DMS 273 treated with DMSO at 0.1 percent for 48 hours (cell line): Measurements from ENCODE around the gene MCF2.
"Not testable (repeated sequence)": the region's sequence is repeated elsewhere in the genome, so short reads cannot be mapped to it uniquely, and the experiment has no call there.

ENCODE experiments used
- DNase-seq: peaks from one replicate; lab custom pipeline; 2025; lab: John Stamatoyannopoulos, UW

MCF2 gene, protein sequence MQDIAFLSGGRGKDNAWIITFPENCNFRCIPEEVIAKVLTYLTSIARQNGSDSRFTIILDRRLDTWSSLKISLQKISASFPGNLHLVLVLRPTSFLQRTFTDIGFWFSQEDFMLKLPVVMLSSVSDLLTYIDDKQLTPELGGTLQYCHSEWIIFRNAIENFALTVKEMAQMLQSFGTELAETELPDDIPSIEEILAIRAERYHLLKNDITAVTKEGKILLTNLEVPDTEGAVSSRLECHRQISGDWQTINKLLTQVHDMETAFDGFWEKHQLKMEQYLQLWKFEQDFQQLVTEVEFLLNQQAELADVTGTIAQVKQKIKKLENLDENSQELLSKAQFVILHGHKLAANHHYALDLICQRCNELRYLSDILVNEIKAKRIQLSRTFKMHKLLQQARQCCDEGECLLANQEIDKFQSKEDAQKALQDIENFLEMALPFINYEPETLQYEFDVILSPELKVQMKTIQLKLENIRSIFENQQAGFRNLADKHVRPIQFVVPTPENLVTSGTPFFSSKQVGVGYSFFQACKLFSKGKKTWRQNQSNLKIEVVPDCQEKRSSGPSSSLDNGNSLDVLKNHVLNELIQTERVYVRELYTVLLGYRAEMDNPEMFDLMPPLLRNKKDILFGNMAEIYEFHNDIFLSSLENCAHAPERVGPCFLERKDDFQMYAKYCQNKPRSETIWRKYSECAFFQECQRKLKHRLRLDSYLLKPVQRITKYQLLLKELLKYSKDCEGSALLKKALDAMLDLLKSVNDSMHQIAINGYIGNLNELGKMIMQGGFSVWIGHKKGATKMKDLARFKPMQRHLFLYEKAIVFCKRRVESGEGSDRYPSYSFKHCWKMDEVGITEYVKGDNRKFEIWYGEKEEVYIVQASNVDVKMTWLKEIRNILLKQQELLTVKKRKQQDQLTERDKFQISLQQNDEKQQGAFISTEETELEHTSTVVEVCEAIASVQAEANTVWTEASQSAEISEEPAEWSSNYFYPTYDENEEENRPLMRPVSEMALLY

DNA sequence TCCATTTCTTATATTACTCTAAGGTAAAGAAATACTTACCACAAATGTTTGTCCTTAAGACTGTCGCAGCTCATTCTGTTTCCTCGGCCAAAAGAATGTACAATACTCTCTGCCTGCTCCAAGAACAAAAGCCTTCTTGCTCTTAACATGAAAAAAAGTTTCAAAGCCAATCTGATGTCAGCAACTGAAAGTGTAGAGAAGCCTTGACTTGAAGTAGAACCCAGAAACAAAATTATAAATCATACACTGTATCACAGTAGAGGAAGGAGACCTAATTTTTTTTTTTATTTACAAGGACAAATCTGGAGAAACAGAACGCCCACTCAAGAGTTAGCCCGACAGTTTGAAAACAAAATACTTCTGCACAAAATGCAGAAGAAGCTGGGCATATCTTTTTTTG is at the start of gene MCF2:
Gene MCF2, minus strand, starts transcription at position 101 of the 400 bp plus-strand sequence. CDS start 56,423 bp downstream, outside the sequence.
- no peak for DNase-seq

DNA sequence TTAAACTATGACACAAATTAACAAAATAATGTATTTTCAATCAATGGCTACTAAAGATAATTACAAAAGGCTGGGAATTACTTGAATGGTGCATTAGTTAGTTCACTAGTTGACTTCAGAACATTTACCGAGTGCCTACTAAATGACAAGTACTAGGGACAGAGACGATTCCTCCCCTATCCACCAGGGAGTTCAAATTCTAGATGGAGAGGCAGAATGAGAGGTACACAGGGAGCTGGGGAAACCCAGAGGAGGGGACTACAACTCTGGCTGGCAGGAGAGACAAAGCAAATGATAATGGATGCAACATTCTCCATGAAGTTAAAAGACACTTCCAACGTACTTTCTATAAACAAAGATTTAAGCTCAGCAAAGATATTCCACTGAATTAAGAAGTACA is 43.1 kb upstream of the MCF2 start:
- DNase-seq, result no peak

GRCh38 chrX:139750390-139750789 is 42.4 kb upstream of the MCF2 start:
- no peak for DNase-seq

DNA sequence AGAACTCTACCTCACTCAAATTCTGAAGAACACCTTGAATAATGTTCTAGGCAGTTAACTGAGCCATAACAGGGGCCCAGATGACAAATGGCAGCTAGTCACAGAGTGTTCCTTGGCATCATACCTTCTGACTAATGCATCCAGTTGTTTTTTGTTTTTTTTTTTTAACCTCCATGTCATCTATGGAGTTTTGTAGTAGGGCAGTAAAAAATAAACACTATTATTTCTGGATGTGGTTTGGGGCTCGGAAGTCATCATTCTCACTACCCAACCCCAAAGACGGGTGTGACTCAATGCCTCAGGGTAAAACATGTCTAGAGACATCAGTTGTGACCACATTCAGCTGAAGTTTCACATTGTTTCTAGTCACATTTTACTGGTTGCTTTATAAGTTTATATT is 31.2 kb upstream of the MCF2 start:
- DNase-seq, result no peak

- no peak for DNase-seq
Observed at GRCh38 chrX:139738581-139738980, 30.6 kb upstream of the MCF2 start.

DNA sequence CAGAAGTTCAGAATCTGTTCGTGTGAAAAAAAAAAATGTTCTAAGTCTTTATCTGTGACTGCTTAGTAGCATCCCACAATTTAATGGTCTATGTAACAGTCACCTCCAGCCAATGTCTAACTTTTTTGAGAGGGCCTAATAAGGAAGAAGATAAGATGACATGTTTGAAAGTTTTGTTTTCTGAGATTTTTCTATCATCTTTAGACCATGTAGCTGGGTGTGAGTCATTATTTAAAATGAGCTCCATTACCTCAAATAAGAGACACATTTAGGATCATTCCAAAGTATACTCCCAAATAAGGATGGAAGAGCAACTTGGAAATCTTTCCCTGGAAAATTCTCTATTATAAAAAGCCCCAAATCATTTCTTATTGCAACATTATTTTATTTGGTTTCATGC is 28.2 kb upstream of the MCF2 start:
- no peak for DNase-seq

GRCh38 chrX:139734996-139735395 is 27.0 kb upstream of the MCF2 start:
- no peak for DNase-seq

DNA sequence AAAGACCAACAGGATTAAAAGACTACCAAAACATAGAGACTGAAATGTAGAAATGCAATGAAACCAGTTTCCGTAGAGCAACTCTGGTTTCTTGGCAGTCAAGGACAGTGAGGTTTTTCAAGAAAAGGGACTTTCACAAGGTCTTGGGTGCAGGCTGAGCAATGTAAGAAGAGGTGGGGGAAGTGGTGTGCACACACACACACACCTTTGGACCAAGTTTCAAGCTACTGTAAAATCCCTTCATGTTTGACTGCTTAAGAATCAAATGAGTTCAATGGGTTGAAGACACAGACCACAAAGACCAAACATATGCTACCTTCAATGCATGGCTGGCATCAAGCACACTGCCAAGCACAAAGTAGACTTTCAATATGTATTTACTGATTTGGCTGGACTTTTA is 17.8 kb upstream of the MCF2 start:
- DNase-seq, result no peak

DNA sequence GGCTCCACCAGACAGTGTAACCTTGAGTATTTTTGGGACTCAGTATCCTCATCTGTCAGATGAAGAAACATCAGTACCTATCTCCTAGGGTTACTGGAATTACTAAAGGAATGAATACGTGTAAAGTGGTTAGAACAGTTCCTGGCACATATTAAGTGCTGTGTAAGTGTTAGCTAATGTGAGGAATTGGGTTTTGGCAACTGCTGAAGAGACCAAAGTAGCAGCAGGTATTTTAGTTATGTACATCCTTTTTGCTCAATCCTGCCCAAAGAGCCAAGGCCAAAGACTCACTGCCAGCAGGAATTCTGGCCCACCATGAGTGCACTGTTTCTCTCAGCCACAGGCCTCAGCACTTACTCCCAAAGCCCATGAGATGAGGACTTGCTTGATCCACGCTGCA is 16.7 kb upstream of the MCF2 start:
- no peak for DNase-seq

DNA sequence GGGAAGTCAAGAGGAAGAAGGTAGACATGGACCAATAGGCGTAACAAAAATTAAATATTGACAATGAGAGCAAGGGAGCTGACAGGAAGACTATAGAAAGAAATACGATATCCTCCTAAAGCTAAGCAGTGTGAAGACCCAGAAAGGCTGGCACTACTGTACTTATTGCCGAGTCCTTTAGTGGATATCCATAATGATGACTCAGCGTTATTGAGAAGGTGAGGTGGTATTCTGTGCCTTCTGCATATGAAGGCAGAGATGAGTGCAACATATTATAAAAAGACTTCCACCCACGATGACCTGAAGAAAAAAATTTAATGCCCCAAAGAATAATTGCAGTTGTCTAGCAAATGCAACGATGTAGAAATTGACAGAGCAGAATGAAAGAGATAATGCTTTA is 13.0 kb upstream of the MCF2 start:
- DNase-seq, result no peak

- DNase-seq, result no peak
Observed at GRCh38 chrX:139720136-139720535, 12.2 kb upstream of the MCF2 start.

DNA sequence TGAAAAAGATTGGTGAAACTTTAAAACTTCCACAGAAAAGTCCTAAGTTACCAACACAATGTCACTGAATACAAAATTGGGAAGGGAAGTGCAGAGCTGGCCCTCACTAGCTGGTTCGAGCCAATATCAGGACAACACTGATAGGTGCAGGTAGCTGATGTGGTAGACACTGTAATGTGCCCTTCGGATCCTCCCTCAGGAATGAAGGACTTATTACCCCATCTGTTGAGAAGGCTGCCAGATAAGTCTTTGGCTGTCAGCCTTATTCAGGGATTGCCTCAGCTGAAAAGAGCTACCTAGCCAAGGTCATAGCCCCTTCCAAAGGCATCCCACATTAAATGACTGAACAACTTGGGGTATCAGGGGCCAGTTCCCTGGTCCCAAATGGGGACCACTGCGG is 5.3 kb downstream of the MCF2 start:
- no peak for DNase-seq

DNA sequence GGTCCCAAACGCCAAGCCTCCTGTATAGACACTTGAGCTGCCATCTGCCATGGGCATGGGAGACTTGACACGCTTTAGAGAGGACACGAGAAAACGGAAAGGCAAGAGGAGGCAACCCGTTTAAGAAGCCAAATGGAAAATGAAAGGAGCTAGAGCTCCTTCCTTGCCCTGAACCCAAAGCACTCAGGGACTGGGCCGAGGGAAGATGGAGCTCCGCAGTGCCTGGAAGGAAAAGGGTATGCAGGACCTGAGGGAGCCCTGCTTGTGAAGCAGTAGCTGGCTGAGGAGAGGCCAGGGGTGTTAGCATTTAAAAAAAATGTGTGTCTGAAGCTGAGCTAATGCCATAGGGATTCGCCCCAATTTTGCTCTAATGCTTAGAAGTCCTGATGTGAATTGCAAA is 15.1 kb downstream of the MCF2 start:
- no peak for DNase-seq

DNA sequence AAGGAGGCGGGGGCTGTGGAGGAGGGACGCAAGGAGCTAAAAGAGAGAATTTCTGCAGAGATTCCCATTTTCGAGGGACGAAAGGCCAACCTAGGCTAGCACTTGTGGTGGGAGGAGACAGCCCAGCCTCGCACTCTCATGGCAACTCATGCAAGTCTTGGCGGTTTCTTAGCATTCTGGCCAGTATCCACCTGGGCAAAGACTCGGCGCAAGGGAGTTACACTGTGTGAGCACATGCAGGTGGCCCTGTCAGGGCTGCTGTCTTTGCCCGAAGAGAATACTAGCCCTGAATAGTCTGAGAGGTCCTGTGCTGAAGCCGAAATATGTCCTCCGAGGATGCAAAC is 15.5 kb downstream of the MCF2 start:
- no peak for DNase-seq

- DNase-seq, result no peak
Observed at GRCh38 chrX:139691843-139692505, 16.0 kb downstream of the MCF2 start.

- DNase-seq, result no peak
Observed at GRCh38 chrX:139691493-139691842, 16.5 kb downstream of the MCF2 start.

- DNase-seq, result not testable (repeated sequence)
Observed at GRCh38 chrX:139685175-139685574, 22.8 kb downstream of the MCF2 start.

- DNase-seq, result no peak
Observed at GRCh38 chrX:139680356-139680755, 27.6 kb downstream of the MCF2 start.

DNA sequence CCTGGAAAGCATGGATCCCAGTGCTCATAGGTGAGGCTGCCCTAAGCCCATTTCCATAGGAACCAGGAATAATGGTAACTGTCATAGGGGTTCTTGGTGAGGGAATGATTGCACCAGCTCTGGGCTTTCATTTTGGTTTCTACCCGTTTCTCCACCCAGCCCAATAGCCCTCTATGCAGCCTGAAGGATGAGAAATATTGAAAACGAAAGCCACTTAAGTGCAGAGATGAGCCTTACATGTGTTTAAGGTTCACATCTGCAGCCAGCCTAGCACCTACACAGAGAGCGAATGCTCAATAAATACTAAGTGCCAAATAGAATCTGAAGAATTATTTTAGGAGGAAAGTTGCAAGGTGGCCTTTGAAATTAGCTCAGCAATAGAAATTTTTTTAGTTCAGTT is 60.4 kb downstream of the MCF2 start:
- no peak for DNase-seq

DNA sequence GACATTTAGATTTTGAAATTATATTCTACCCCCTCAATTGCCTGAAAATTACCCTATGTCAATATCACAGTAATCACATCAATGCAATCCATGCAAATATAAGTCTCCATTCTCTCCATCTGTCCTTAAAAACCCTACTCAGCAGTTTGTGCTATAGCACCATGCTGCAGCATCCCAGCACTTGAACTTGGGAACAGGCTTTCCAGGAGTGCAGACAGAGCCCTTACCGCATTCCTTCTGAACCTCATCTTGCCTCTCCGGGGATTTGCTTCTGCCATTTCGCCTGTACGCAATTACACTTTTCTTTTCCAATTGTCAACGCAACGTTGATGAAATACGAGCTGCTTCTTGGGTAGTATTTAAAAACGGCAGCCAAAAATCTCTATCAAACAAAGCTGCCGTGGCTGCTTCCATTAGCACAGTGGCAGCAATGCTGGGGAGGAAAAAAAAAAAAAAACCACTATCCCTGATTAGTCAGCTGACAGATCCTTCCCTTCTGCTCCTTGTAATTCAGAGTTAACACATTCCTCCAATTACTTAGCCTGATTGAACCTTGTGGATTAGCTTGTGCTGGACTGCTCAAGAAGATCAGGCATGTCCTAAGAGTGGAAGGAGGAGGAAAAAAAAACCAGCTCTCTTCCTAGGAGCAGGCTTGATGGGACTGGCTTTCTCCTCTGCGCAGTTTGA is 65.6 kb downstream of the MCF2 start:
- DNase-seq, result no peak

- no peak for DNase-seq
Observed at GRCh38 chrX:139640259-139640658, 67.7 kb downstream of the MCF2 start.

GRCh38 chrX:139639253-139639652 is 68.7 kb downstream of the MCF2 start:
- DNase-seq, result no peak
